Brain microvascular endothelial cell (primary cell): Measurements from ENCODE around the gene MRPS31.

Source experiments
- DNase-seq: peaks from one replicate; pipeline ENCODE4 v3.0.0-alpha.2; 2020
- H3K27ac ChIP-seq: fragments of 250-450 bp; sonication (Bioruptor Pico); 2 replicates; pipeline ENCODE4 v1.5.1; 2020; ENCODE audit warnings: mild to moderate bottlenecking, moderate library complexity
- H3K27me3 ChIP-seq: fragments of 250-450 bp; sonication (Bioruptor Pico); replicated peaks from 2 replicates; pipeline ENCODE4 v1.5.1; 2020; ENCODE audit warnings: mild to moderate bottlenecking
- H3K36me3 ChIP-seq: fragments of 250-450 bp; sonication (Bioruptor Pico); replicated peaks from 2 replicates; pipeline ENCODE4 v1.5.1; 2020; ENCODE audit warnings: mild to moderate bottlenecking
- H3K4me3 ChIP-seq: 2 replicates; pipeline ENCODE4 v1.5.1; 2011; ENCODE audit warnings: low read depth, mild to moderate bottlenecking, control low read depth, low read length, moderate library complexity
- in situ Hi-C: cut with HindIII; loops from 2 replicates; pipeline ENCODE4 v1.10.0; 2017; ENCODE audit warnings: low sequenced_read_pairs, low pct_ligation_motif_present
- TF ChIP-seq, protein P1 (sequence below): IDR thresholded peaks from 2 replicates; pipeline ENCODE4 v1.5.1; 2011; ENCODE audit warnings: low read depth, mild to moderate bottlenecking, moderate library complexity, low read length, control low read depth, inconsistent platforms; ENCODE audit errors: missing control alignments

Gene MRPS31

GRCh38 chr13:40679480-40679985 is 91.5 kb downstream of the MRPS31 start:
- no peak for DNase-seq
- no peaks in the 10 kb centered on the region for H3K36me3 ChIP-seq
- in situ Hi-C loops: no loop called here

More at GRCh38 chr13:40679480-40679985, 91.5 kb downstream of the MRPS31 start:
- no peak overlapping the region for H3K4me3 ChIP-seq
- H3K27me3 ChIP-seq: no peaks in the 10 kb centered on the region
- H3K27ac ChIP-seq: no peak overlapping the region
- TF ChIP-seq, protein P1, sequence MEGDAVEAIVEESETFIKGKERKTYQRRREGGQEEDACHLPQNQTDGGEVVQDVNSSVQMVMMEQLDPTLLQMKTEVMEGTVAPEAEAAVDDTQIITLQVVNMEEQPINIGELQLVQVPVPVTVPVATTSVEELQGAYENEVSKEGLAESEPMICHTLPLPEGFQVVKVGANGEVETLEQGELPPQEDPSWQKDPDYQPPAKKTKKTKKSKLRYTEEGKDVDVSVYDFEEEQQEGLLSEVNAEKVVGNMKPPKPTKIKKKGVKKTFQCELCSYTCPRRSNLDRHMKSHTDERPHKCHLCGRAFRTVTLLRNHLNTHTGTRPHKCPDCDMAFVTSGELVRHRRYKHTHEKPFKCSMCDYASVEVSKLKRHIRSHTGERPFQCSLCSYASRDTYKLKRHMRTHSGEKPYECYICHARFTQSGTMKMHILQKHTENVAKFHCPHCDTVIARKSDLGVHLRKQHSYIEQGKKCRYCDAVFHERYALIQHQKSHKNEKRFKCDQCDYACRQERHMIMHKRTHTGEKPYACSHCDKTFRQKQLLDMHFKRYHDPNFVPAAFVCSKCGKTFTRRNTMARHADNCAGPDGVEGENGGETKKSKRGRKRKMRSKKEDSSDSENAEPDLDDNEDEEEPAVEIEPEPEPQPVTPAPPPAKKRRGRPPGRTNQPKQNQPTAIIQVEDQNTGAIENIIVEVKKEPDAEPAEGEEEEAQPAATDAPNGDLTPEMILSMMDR: no peak
